Stimulated activated CD8-positive, alpha-beta memory T cell treated with anti-CD3 and anti-CD28 coated beads, Interleukin-2, amount 100 ng/mL, for 48 hours (primary cell): ENCODE measurements around the gene HOXC4.

Experiments
- DNase-seq, 2 donors: peaks; one replicate each; pipeline ENCODE4 v3.0.0-alpha.2; 2020; ENCODE audit warnings: low read depth in 2 of 2

HOXC4 gene

DNA sequence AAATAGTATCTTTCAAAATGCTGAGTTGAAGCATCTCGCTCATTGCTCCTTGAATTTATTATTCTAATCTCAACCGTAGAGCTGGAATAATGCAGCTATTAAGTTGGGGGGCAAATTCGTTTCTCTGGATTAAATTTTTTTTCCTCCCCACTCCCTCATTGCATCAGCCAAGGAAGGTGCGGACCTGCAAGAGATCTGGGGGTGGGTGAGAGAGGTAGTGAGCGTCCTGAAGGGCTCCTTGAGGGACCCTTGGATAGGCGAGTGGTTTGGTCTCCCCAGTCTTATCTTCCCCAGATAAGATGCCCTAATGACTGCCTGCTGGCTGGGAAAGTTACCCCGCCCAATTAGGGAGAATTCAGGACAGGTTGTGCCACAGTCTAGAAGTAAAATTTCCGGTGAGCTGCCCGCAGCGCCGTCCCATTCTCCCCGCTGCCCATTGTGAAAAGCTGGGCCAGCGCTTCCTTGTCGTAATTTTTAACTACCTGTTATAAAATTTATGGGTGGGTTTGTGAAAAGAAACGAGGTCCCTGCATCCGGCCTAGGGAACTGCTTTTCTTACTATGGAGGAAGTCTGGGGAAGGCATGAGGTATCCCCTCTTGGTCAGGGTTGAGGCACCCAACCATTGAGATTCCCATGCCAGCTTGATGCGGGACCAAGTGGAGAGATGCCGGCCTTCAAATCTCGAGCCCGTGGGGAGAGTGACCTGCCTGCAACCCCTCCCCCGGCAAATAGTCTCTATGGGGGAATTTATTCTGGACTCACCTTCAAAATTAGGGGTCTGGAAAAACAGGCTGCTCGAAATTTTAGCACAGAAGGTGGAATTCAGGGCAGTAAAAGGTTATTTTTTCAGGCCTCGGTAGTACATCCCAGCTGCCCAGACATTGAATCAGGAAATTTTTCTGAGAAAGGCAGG lies 38.4 kb upstream of the HOXC4 start:
- no peak for DNase-seq

DNA sequence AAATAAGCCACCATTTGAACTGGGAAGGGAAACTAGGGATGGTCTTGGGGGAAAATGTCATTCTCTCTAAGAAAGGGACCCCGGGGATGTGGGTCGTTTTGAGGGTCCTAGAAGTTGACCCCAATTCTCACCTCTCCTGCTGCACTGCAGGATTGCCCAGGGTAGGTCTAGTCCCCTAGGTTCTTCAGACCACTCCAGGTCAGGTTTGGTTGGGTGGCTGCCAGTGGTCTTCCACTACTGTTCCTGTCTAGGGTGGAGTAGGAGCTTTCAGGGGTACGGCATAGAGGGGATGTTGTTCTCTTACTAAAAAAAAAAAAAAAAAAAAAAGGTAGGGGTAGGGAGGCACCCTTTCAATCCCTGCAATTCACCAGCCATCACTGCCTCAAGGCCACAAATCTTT lies 37.6 kb upstream of the HOXC4 start:
- DNase-seq: no peak

GRCh38 chr12:54016478-54016964 lies 37.1 kb upstream of the HOXC4 start:
- no peak for DNase-seq

DNA sequence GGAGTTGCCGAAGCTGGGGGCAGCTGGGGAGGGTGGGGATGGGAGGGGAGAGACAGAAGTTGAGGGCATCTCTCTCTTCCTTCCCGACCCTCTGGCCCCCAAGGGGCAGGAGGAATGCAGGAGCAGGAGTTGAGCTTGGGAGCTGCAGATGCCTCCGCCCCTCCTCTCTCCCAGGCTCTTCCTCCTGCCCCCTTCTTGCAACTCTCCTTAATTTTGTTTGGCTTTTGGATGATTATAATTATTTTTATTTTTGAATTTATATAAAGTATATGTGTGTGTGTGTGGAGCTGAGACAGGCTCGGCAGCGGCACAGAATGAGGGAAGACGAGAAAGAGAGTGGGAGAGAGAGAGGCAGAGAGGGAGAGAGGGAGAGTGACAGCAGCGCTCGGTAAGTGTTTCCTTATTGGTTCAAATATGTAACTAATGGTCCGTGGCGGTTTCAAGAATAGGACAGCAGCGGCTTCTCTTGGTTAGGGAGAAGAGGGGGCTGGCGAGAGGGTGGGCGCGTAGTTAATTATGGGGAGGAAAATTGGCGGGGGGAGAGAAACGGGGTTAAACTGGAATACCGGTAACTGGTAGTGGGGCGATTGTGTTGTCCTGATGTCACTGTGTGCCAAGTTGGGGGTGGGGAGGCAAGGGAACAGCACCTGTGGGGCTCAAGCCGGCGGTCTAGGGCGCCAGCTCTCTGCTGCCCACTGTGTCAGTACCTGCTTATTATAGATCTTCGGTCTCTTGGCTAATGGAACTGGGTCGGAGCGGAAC lies 36.4 kb upstream of the HOXC4 start:
- no peak for DNase-seq

DNA sequence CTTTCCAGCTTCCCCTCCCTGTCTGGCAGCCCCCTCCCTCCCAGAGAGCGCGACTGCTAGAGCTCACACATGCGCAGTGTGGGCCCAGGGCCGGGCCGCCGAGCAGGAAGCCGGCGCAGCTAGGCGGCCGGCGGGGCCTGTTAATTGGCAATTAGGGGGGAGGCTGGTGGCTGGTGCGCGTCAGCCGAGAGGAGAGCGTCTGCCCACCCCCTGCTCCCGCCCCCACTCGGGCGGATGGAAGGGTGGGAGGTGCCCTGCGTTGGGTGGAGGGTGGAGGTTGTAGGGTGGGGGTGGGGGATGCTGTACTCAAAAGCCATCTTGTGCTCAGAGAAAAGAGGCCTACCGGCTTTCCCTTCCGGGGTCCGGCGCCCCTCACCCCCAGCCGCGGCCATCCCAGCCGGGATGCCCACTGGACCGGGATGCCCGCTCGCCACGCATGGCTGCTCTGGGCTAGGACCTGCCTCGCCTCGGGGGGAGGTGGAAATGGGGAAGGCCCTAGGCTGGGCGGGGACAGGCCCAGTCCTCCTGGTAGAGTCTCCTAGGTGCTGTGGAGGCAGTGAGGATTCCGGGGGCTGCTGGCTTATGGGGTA lies 35.7 kb upstream of the HOXC4 start:
- peak; percentile 56 to 62 for DNase-seq

- no peak for DNase-seq
These were observed 35.1 kb upstream of the HOXC4 start for GRCh38 chr12:54018468-54018984.

DNA sequence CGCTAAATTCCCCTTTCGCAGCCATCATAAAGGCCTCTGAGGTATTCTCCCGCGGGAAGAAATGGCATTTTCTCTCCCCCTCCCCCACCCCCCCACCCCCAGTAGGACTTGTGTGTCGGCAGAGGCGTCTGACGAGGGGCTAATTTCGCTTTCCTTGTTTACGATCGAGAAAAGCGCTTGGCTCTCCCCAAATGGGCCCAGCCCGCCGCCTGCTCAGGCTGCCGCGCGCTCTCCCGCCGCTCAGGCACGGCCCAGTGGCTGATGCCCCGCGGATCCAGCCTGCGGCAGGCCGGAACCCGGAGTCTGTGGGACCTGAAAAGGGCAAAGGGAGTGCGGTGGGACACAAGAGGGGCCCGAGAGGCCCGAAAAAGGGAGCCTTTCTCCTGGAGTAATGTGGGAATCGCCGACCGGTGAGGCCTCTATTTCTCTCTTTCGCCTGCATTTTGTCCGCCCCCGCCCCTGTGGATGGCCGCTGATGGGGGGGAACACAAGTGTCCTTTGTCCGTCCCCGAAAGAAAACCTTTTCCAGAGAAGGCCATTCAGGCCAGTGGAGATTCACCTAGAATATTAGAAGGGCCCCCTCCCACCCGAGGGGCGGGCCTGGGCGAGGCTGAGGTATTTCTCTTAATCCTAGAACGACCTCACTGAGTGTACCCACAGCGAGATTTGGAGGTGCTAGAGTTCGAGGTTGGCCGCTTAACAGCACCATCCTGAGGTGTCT lies 34.4 kb upstream of the HOXC4 start:
- DNase-seq: no peak

DNA sequence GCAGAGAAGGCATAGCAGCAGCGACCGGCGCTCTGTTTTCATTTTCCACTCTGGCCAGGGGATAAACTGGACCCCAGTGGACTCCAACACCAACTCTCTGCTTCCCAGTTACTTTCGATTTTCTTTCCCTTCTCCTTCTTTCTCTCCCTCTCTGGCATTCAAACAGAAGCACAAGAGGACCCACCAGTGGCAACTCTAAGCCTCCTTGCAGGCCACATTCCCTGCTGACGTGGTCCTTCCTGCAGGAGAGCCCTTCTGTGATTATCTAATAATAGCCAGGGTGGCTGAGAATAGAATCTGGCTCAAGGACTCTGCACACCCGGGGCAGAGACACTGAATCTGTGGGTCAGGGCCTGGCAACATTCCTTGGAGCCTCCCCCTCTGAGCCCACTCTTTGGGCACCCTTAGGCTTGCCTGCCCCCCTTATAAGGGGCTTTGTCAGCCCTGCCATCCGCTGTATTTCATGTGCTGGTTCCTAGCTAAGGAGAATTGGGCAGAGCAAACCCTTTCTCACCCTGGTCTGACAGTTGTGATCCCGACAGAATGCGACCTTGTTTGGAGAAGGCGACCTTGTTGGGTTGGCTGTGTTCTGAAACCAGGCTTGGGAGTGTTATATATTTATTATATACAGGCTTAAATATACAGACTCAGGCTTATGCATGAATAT lies 33.6 kb upstream of the HOXC4 start:
- no peak for DNase-seq

DNA sequence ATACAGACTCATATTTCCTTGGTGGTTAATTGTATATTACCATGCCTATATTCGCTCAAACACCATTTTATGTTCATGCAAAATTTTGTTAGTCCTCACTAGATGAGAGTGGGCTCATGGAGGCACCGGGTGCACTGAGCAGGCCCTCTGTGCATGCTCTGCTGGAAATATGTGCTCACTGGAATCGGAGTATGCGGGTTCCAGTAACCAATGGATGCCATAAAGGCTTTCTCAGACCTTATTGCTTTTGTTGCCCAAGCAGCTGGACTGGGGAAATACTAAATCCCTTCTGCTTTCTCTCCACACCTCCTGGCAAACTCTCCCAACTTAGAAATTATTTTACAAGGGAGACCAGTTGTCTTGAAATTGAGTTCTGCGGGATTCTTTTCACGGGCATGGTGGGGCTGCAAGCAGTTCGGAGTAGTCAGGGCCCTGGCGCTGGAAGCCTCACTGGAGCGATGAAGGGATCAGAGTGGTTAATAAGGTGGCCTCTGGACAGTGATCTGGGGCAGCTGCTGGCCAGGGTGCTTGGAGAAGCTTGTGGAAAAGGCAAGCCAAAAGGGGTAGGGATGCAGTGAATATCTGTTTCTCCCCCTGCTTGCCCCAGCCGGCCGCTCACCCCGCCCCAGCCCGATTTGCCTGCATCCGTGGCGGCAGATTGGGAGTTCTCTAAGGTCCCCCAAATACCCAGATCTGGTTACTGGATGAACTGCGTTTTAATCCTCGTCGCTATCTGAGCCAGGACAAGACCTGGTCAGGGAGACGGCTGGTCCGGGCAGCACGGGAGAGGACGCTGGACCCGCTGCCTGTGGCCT lies 32.8 kb upstream of the HOXC4 start:
- no peak for DNase-seq

- no peak for DNase-seq
These were observed 32.1 kb upstream of the HOXC4 start for GRCh38 chr12:54021432-54022013.

DNA sequence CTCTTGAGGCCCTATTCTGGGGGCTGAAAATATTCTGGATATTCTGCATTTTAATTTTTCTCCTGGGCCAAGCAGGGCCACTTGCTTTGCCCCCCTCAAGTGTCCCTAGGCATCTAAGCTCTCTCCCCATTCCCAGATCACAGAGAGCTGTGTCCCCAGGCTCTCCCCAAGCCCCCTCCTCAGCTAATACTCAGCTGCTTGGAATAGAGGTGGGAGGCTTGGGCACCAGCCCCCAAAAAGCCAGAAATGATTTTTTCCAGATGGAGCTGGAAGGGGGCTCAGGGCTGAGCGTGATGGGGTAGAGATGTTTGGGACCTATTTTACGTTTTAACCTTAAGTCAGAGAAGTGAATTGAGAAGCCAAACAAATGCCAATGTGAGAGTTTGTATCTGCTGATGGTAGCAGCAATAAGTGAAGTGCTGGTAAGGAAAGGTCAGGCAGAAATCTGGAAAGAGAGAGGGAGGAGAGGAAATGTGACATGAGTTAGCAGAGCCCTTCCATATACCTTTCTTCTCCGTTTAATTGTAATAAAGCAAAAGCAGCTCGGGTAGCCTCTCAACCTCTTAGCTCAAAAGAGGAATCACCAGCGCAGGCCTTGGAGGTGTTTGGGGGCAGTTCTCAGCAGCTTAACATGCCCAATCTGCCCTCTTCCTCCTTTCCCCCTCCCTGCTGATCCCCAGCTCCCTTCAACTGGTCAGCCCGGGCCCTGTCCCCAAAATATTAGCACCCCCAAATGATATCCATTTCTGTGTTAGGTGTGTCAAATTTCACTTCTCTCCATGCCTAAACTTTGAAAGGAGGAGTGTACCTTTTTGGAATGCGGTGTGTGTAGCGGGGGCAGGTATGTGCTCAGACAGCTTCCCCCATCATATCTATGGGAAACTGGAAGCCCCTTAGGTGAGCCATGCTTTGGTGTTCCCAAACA lies 30.4 kb upstream of the HOXC4 start:
- DNase-seq: no peak

GRCh38 chr12:54024127-54024526 lies 29.5 kb upstream of the HOXC4 start:
- no peak for DNase-seq

- no peak for DNase-seq
These were observed 28.9 kb upstream of the HOXC4 start for GRCh38 chr12:54024581-54025305.

GRCh38 chr12:54025499-54026405 lies 27.9 kb upstream of the HOXC4 start:
- DNase-seq: no peak

DNA sequence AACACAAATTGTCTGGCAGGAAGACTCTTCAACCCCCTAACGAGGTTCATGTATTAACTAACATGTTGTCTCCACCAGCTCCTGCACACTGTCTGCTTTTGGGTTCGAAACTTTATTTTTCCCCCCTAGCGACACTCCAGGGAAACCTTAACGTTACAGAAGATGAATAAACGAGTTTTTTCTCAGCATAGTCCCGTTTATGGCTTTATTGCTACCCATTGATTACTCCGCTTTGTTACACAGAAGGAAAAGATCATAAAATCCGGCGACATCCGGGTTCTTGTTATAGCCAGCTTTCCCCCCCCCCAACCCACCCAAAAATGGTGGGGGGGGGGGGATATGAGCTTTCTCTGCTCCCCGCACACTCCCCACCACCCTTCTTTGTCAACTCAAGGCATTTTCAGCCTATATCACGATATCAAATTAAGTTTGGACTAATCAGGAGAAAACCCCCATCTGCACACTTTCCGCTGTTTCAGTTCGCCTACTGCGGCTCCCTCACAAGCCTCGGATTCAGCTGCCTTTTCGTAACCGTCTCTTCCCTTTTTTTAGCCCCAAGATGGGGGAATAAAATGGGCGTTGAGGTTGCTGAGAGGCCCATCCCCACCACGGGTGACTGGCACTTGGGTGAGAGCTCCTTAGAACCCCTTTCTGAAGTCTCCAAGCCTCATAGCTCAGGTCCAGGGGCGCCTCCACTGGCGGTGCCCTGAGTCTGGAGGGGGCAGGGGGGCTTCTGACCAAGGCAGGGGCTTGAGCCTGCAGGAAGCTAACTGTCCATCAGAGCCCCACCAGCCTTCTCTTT lies 26.8 kb upstream of the HOXC4 start:
- DNase-seq: no peak

DNA sequence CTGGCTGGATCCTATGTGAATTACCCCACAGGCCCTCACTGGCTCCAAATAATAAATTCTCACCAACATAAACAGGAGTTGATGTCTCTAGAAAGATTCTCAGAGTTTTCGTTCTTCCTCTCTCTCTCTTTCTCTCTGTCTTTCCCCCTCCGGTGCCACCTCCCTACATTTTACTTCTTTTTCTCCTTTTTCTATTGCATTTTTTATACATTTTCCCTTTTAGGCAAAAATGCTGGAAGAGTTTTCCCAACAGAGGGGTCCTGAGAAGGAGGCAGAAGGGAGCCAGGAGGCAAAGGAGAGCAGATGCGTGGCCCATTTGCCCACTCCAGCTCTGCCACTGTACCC lies 26.2 kb upstream of the HOXC4 start:
- DNase-seq: no peak
